HEK293T (cell line): ENCODE data around the gene TXNRD1.

ENCODE experiments used
- ARNT ChIP-seq: fragments of 450-650 bp; IDR thresholded peaks from 2 replicates; pipeline ENCODE4 v1.6.1; 2017; ENCODE audit warnings: mild to moderate bottlenecking
- BHLHE40 ChIP-seq: fragments of 450-650 bp; IDR thresholded peaks from 2 replicates; pipeline ENCODE4 v1.6.1; 2016; ENCODE audit warnings: mild to moderate bottlenecking, moderate library complexity, borderline replicate concordance
- CTBP1 ChIP-seq: fragments of 450-650 bp; IDR thresholded peaks from 2 replicates; pipeline ENCODE4 v1.6.1; 2016; ENCODE audit warnings: borderline replicate concordance
- ELF4 ChIP-seq: fragments of 450-650 bp; IDR thresholded peaks from 2 replicates; pipeline ENCODE4 v1.6.1; 2017; ENCODE audit warnings: antibody characterized with exemption
- FOXK2 ChIP-seq: fragments of 450-650 bp; IDR thresholded peaks from 2 replicates; pipeline ENCODE4 v1.6.1; 2016; ENCODE audit warnings: mild to moderate bottlenecking
- HDGF ChIP-seq: fragments of 450-650 bp; IDR thresholded peaks from 2 replicates; pipeline ENCODE4 v1.6.1; 2017; ENCODE audit warnings: antibody characterized with exemption, borderline replicate concordance
- SP1 ChIP-seq: fragments of 450-650 bp; IDR thresholded peaks from 2 replicates; pipeline ENCODE4 v1.6.1; 2017
- SUZ12 ChIP-seq: fragments of 450-650 bp; IDR thresholded peaks from 2 replicates; pipeline ENCODE4 v1.6.1; 2016; ENCODE audit warnings: mild to moderate bottlenecking
- TARDBP ChIP-seq: fragments of 450-650 bp; IDR thresholded peaks from 2 replicates; pipeline ENCODE4 v1.6.1; 2016
- ZNF384 ChIP-seq: fragments of 450-650 bp; IDR thresholded peaks from 2 replicates; pipeline ENCODE4 v1.6.1; 2016
- TF ChIP-seq, protein P1 (sequence below): fragments of 450-650 bp; IDR thresholded peaks from 2 replicates; pipeline ENCODE4 v1.6.1; 2016

DNA sequence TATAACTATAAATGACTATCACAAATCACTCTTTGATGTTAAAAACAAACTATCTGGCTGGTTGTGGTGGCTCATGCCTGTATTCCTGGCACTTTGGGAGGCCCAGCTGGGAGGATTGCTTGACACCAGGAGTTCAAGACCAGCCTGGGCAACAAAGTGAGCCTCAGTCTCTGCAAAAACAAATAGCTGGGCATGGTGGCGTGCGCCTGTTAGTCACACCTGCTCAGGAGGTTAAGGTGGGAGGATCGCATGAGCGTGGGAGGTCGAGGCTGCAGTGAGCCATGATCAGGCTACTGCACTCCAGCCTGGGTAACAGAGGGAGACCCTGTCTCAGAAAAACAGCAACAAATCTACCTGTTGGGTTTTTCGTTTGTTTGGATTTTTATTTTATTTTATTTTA is 5.4 kb downstream of the TXNRD1 start:
- TF ChIP-seq BHLHE40 (no peak), SP1 (no peak), FOXK2 (no peak), CTBP1 (no peak), SUZ12 (no peak), ELF4 (no peak), TARDBP (no peak), ARNT (no peak), ZNF384 (no peak), HDGF (no peak)
- TF ChIP-seq, protein P1, sequence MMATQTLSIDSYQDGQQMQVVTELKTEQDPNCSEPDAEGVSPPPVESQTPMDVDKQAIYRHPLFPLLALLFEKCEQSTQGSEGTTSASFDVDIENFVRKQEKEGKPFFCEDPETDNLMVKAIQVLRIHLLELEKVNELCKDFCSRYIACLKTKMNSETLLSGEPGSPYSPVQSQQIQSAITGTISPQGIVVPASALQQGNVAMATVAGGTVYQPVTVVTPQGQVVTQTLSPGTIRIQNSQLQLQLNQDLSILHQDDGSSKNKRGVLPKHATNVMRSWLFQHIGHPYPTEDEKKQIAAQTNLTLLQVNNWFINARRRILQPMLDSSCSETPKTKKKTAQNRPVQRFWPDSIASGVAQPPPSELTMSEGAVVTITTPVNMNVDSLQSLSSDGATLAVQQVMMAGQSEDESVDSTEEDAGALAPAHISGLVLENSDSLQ, result no peak
